ENCODE data around the gene RNF14.

GRCh38 chr5:141958113-141958512 is 10.8 kb upstream of the RNF14 start, which contains the start of gene PCDH12:
- no peak for TF ChIP-seq EP300 (conservative IDR thresholded peaks at IDR 0.05; ENCODE audit: poor library complexity, severe bottlenecking)
- no peak for TF ChIP-seq EZH2 (IDR thresholded peaks at IDR 0.05; ENCODE audit: borderline replicate concordance, insufficient read depth, low read length, poor library complexity, severe bottlenecking)
- no peak for TF ChIP-seq CTCF (IDR thresholded peaks at IDR 0.05; ENCODE audit: poor library complexity, severe bottlenecking)
- no peak for TF ChIP-seq REST (IDR thresholded peaks at IDR 0.05; ENCODE audit: borderline replicate concordance)
- TF ChIP-seq POLR2AphosphoS5 (IDR thresholded peaks at IDR 0.05) = no peak
- TF ChIP-seq TAF1 (IDR thresholded peaks at IDR 0.05; ENCODE audit: low read depth) = no peak
- TF ChIP-seq SMC3 (conservative IDR thresholded peaks at IDR 0.05; ENCODE audit: poor library complexity) = no peak

Measured in neural cell (in vitro differentiated cells).